SH-SY5Y (cell line): ENCODE measurements around the gene HSD17B11.

ENCODE experiments used
- GATA2 ChIP-seq: IDR thresholded peaks from 2 replicates; pipeline ENCODE4 v1.6.1; 2011; ENCODE audit warnings: mild to moderate bottlenecking, low read depth, low read length
- GATA3 ChIP-seq: IDR thresholded peaks from 2 replicates; pipeline ENCODE4 v1.6.1; 2011; ENCODE audit warnings: low read depth, mild to moderate bottlenecking, low read length, moderate library complexity

GRCh38 chr4:87388901-87389300 is 2.1 kb downstream of the HSD17B11 start:
- TF ChIP-seq GATA2: no peak
- no peak for TF ChIP-seq GATA3
